HT1080 (cell line): ENCODE measurements around the gene SAP130. TPM values are rescaled to one million over a fixed set of nuclear protein-coding genes. Genes with fewer than 3 reads are reported as not detected.

ENCODE experiments used
- DNase-seq: peaks from one replicate; pipeline ENCODE4 v3.0.0-alpha.2; 2015; ENCODE audit warnings: low read depth
- polyA plus RNA-seq, 2 experiments: library from polyadenylated mRNA; depleted of rRNA; stranded (reverse); fragments of >200 nt; gene quantifications; 2 replicates each; pipeline ENCODE4 v1.2.3, GENCODE V29; 2015
- total RNA-seq: library from RNA; depleted of rRNA; stranded (reverse); fragments of >200 nt; shearing (Covaris generic); gene quantifications from 2 replicates; pipeline ENCODE4 v1.2.3, GENCODE V29; 2014; rRNA removed

SAP130 gene
- 9.6 and 13.0 TPM in 2 replicates for total RNA-seq
- polyA plus RNA-seq (2015; cell fraction: cytosol; rRNA removed), result 17.1 and 20.3 TPM in 2 replicates
- 24.6 and 26.8 TPM in 2 replicates for polyA plus RNA-seq (2015; cell fraction: nucleus; rRNA removed)

DNA sequence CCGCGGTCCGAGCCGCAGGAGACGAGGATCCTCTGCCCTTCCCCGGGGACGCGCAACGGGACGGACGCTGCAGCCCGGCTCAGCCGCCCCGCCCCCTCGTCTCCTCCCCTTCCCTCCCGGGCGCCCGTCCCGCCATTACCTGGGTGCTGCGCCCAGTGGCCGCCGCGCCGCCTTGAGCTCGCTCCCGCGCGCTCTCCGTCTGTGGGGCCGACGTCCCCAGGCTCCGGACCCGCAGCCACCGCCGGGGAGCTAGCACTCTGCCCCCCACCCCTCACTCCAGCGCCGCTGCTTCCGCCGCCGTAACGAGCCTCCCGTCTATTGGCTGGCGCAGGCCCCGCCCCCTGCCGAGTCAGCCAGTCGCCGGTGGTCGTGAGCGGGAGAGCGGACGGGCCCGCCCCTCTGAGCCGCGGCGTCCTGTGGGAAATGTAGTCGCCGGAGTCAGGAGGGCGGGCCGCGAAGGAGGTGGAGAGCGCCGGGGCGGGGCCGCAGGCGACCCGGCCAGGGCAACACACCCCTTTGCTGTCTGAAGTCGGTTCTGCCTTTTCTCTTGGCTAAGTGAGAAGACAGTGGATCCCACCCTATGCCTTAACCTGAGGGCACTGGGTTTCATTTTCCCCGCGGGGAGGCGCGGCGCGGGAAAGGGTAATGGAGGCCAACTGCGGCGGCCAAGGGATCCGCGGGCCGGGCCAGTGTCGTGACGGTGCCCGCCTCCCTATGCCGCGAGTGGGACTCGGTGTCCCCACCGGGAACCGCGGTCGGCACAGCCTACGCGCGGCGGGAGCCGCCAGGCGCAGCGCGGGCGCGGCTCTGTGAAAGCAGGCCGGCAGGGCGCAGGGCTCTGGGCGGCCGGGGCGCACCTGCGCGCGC is at the start of gene SAP130:
TSS of gene SAP130 (minus strand) at position 259 of the 867 bp plus-strand sequence. CDS start 1,767 bp downstream, outside the sequence.
- DNase-seq, result peak; percentile 96

DNA sequence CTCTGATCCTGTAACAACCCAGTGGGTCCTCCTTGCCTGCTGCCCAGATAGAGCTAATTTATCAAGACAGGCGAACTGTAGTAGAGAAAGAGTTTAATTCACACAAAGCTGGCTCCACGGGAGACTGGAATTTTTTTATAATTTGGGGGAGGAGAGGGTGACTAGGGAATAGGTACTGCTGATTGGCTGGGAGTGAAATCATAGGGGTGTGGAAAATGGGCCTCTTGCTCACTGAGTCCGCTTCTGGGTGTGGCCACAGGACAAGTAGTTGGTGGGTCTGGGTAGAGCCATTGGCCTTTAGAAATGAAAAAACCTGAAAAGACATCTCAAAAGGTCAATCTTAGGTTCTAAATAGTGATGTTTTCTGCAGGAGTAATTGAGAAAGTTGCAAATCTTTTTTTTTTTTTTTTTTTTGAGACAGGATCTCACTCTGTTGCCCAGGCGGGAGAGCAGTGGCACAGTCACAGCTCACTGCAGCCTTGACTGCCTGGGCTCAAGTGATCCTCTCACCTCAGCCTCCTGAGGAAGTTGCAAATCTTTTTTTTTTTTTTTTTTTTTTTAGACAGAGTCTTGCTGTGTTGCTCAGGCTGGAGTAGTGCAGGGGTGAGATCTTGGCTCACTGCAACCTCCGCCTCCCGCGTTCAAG is 48.7 kb upstream of the SAP130 start:
- DNase-seq, result no peak

DNA sequence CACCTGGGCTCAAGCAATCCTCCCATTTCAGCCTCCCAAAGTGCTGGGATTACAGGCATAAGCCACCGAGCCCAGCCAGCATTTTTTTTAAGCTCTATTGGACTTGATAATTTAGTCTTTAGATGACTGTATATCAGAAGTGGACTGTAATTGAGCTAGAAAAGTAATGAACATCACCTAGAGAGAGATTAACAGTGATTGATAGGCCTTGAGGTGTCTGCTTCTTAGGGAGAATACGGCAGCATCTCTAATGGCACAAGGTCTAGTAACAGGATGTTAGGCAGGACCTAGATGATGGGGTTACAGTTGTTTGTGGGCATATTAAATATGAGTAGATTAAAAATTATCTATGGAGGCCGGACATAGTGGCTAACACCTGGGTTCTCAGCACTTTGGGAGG is 45.4 kb upstream of the SAP130 start:
- no peak for DNase-seq

DNA sequence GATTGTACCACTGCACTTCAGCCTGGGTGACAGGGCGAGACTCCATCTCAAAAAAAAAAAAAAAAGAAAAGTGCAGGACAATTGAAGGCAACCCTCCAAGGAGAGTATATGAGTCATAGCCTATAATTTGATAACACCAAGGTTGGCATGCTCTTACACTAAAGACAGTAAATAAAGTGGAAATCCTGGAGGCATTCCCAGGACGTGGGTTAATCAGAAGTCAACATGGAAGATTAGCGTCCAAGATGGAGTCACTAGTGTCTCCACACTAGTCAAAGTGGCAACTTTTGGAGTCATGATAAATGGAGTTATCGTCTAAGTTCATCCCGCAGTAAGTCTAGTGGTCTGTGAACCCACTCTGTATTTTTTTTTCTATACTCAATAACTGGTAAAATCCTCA is 41.9 kb upstream of the SAP130 start:
- DNase-seq, result peak; percentile 58

DNA sequence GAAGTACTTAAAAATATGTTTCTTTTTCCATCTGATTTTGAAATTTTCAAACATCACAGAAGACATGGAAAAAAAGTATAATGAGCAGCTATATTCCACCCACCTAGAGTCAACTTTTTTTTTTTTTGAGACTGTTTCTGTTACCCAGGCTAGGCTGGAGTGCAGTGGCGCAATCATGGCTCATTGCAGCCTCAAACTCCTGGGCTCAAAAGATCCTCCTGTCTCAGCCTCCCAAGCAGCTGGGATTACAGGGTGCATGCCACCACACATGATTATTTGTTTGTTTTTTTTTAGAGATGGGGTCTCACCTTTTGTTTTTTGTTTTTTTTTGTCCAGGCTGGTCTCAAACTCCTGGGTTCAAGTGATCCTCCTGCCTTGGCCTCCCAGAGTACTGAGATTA is 36.5 kb upstream of the SAP130 start:
- DNase-seq, result no peak

DNA sequence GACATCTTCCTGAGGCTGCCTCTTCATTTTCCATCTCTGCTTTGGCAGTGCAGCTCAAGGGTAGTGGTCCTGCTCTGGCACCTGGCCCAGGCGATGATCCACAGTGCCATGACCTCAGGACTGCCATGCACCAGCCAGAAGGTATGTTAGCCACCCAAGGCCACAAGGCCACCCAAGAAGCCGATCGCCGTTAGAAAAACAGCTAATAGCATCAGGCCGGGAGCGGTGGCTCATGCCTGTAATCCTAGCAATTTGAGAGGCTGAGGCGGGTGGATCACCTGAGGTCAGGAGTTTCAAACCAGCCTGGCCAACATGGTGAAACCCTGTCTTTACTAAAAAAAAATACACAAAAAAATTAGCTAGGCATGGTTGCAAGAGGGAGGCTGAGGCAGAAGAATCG is 34.7 kb upstream of the SAP130 start:
- DNase-seq, result no peak

DNA sequence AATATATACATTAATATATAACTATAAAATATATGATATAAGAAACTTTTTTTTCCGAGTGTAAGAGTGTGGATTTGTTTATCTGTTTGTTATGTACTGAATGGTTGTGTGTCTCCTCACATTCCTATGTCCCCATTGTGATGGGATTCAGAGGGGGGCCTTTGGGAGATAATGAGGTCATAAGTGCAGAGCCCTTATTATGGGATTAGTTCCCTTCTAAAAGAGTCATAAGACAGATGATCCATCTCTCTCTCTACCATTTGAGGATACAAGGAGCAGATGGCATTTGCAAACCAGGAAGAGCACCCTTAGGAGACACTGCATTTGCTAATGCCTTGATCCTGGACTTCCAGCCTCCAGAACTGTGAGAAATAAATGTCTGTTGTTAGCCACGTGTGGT is 30.3 kb upstream of the SAP130 start:
- DNase-seq, result no peak

DNA sequence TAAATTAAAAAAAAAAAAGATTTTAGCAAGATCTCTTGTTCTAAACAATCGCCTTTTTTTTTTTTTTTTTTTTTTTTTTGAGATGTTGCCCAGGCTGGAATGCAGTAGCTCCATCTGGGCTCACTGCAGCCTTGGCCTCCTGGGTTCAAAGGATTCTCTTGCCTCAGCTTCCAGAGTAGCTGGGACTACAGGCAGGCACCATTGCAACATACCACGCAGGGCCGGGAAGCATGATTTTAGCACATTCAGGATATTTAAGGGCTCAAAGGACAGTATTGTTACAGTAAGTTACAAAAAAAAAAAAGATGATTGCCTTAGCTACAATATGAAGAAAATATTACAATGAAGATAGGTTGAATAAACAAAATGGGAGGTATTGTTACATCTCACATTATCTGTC is 29.5 kb upstream of the SAP130 start:
- DNase-seq, result no peak

DNA sequence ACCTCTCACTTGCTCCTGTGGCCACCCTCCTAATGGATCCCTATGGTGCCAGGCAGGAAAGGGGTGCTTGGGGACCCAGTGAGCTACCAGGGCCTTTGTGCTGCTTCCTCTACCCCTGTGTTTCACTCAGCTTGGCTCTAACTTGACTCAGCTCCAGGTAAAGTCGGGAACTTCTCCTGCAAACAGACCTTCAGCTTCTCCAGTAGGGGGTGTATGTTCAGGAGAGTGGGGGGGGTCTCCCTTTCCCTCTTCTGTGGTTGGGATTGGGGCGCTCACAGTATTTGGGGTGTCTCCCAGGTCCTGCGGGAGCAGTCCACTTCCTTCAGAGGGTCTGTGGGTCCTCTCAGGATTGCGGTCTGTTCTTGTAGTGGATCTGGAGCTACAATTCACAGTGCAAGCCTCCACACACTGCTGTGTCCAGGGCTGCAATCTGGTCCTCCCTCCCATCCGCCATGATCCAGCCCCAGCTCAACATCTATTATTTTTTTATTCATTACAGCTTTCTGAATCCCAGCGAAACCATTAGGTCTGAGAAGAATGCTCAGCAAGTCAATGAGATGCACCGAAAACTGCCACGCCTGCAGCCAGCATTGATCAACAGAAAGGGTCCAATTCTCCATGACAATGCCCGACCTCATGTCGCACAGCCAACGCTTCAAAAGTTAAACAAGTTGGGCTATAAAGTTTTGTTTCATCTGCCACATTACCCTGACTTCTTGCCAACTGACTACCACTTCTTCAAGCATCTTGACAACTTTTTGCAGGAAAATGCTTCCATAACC is 26.4 kb upstream of the SAP130 start:
- no peak for DNase-seq

DNA sequence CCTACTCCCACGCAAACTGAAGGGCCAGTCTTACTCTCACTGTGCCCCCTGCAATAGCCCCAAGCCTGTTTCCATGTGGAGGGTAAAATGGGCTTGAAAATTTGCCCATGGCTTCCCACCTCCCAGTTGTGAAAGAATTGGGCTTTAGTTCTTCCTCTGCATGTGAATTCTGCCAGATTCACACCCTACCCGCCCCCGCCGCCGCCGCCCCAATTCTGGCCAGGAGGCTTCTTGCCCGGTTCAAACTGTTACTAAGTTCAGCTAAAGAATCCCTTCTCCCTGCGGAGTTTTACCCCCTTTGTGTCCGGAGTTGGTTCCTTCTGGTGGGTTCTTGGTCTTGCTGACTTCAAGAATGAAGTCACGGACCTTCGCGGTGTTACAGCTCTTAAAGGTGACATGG is 25.5 kb upstream of the SAP130 start:
- no peak for DNase-seq

DNA sequence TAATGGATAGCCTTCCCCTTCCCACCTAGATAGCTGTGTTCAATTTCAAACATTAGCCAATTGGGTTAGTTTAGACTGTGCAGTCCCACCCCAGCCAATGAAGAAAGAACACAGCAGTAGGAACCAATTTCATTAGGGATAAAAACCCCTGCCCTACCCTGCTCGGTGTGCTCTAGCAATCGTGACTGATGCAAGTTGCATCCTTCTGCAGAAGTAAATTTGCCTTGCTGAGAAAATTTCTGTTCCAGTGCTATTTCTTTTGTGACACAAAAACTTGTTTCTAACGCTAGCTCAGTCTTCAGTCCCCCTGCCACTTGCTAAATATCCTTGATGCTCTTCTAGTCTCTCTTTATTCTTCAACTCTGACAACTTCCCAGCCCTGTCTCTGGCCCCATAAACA is 15.2 kb upstream of the SAP130 start:
- DNase-seq, result no peak

DNA sequence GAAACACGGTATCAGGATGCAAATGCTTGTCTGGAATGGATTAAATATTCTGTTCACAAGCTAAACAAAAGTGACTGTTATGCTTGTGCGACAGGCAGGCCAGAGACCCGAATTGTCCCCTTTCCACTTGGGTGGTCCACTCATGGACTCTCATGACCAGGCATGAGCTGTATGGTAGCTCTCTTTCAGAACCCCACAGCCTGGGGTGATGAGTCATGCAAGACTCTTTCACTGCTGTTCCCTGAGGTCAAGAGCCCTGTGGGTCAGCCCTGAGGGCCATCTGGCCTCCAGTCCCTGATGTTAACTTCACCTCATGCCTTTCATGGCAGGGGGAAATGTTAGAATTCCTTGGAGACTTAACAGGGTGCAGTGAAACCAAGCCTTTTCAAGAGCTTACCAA is 13.7 kb upstream of the SAP130 start:
- no peak for DNase-seq

DNA sequence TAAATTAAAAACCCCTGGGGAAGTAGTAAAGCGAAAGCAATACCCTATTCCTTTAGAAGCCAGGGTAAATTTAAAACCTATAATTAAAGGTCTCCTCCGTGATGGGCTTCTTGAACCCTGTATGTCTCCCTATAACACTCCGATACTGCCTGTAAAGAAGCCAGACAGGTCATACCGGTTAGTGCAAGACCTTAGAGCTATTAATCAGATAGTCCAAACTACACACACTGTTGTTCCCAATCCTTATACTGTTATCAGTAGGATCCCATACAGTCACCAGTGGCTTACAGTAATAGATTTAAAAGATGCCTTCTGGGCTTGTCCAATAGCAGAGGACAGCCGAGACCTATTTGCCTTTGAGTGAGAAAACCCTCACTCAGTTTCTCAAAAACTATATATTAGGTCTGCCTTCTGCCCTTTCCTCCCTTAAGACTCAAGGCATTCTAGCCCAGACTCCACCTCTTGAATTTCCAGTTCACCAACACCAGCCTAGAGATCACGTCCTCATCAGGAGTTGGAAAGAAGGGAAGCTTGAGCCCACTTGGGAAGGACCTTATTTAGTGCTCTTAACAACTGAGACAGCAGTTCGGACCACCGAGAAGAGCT is 12.4 kb upstream of the SAP130 start:
- DNase-seq, result no peak

DNA sequence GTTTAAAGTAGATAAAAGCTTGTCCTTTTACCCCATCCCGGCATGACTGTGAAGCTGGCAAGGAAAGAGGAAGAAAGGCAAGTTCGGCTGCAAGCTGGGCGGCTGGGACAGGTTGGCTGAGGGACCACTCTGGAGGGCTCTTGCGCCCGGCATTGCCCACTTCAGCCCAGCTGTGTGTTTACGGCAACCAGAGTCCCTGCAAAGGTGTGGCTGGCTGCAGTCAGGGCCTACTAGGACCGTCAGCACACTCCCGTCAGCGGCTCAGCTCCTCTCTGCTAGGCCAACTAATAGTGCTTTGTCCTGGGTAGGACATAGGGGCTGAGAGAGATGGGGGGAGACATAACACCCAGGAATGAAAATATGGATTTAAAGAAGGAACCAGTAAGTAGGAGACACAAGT is 11.7 kb upstream of the SAP130 start:
- DNase-seq, result no peak

DNA sequence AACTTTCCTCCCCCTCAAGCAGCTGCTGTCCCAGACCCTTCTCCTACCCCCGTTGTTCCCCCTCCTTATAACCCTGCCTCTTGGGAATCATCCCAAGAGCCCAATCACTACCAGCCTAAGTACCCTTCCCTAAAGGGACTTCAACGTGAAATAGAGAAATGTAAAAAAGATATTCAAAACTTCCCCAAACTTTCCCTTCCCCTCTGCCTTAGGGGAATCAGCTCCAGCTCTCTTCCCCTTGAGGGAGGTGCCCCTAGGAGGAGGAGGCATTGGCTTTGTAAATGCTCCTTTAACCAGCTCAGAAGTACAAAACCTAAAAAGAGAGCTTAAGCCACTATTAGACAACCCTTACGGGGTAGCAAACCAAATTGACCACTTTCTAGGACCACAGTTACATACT is 10.6 kb upstream of the SAP130 start:
- DNase-seq, result no peak

DNA sequence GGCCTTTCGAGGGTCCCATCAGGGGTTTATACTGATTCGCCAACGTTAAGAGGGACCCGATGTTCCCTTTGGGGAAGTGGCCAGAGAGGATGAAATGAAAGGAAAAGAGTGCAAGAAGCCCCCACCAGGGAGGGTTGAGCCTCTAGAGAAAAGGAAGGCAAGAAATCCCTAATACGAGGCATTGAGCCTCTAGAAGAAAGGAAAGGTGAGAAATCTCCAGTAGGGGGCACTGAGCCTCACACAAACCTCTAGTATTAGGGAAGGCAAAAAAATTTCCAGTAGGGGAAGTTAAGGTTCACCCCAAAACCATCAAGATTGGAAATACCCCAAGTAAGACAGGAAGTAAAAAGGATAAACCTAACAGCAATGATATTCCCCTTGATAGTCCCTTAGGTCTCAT is 9.8 kb upstream of the SAP130 start:
- DNase-seq, result no peak

DNA sequence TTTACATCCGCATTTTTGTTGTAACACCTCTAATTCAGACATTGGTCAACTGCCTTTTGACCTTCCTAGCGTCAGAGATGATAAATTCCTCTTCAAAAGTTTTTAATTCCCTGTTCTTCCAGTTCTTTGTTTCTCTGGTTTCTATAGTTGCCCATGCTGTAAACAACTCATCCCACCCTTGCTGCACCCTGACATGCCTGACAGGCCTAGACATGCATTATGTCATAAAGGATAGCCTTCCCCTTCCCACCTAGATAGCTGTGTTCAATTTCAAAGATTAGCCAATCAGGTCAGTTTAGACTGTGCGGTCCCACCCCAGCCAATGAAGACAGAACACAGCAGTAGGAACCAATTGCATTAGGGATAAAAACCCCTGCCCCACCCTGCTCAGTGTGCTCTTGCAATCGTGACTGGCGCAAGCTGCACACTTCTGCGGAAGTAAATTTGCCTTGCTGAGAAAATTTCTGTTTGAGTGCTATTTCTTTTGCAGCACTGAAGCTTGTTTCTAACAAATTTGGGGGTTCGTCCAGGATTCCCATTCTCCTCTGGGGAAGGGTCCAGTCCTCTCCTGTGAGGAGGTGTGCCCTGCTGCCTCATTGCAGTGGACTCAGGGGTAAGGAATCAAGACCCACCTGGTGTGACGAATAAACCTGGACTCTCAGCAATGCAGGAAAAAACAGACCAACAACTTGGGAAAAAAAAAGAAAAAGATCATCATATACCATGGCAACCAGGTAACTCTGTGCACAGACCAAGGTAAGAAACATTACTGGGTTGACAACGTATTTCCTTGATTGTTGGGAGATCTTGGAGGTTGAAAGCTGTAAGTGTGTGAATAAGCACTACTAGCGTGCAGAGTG is 9.1 kb upstream of the SAP130 start:
- DNase-seq, result no peak

DNA sequence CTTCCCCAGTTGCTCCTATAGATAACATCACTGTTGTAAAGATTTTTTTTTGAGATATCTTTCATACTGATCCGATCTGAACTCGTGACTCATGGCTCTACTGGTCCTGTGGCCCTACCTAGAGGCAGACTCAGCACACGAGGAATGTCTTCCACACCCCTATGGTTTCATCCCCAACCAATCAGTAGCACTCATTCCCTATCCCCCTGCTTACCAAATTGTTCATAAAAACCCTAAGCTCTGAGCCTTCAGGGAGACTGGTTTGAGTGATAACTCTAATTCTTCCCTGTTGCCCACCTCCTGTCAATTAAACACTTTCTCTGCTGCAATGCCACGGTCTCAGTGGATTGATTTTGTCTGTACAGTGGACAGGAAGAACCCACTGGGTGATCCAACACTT is 4.2 kb upstream of the SAP130 start:
- no peak for DNase-seq

DNA sequence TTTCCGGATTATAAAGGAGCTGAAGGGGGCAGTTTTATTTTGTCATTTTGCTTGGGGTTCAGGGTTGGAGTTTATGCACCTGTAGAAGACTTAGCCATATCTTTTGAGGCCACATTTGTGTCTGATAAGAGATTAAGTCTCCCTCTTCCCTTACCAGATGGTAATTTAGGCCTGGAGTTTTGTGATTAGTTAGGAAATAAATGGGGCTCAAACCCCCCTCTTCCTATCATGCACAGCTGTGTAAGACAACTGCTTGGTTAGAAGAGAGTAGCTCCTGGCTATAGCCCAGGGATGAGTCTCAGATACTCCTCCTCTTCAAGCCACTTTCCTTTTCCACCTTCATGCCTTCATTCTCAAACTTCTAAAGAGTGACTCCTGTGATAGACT is 802 bp upstream of the SAP130 start:
- DNase-seq, result no peak

DNA sequence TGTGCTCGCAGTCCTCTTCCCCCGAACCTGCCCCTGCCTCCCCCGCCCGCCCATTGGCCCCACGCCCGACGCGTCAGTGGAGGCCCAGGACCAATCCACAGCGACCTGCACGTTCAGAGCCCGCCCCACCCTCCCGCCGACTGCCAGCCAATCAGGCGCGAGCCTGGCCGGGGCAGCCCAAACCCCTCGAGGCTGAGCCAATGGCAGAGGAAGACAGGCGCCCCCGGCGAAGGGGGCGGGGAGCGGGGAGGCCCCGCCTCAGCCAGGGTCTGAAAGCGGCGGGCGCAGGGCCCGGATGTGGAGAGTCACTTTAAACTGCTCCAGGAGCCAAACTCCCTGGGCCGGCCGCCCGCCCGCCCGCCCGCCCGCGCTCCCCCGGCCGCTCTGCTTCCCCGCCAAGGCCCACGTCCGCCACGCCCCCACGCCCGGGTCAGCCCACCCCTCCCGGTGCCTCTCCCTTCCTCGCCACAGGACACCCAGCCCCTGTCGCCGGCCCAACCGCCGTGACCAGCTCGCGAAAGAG is 520 bp downstream of the SAP130 start:
- DNase-seq, result peak; percentile 98
